ENCODE results near the gene TLN1.

The TLN1 gene

GRCh38 chr9:35732185-35732799 is at the start of gene TLN1, which contains the start of gene CREB3:
TLN1 (minus strand) TSS chr9:35732195; CDS start chr9:35725694, 6,501 bp downstream.
CREB3 (plus strand) TSS chr9:35732666; CDS start chr9:35732773, 107 bp downstream.
- peak; percentile 99 for DNase-seq (ENCODE audit: low read depth)
- H3K4me3 ChIP-seq (ENCODE audit: low read length) = peak within 1 kb of the TSS; percentile 97
- no peaks in the 10 kb centered on the region for H3K9me3 ChIP-seq (ENCODE audit: control insufficient read depth, low read length)
- peaks cover 30% of the 10 kb centered on the region for H3K36me3 ChIP-seq (ENCODE audit: control insufficient read depth, insufficient read depth, low read length, severe bottlenecking)
- H3K4me1 ChIP-seq (ENCODE audit: control insufficient read depth, insufficient read depth, low read length) = peaks cover 57% of the 10 kb centered on the region
- H3K9ac ChIP-seq (ENCODE audit: low read length) = peak within 1 kb of the TSS; percentile 99
- no peaks in the 10 kb centered on the region for H3K27me3 ChIP-seq (replicated peaks; ENCODE audit: control insufficient read depth, insufficient read depth, low read length)

GRCh38 chr9:35781066-35781465 is 49.1 kb upstream of the TLN1 start:
- Histone ChIP-seq H3K4me3 (ENCODE audit: low read length) (no peak overlapping the region), H3K9ac (ENCODE audit: low read length) (no peak overlapping the region), H3K27me3 (replicated peaks; ENCODE audit: control insufficient read depth, insufficient read depth, low read length) (peaks cover 16% of the 10 kb centered on the region), H3K9me3 (ENCODE audit: control insufficient read depth, low read length) (no peaks in the 10 kb centered on the region), H3K4me1 (ENCODE audit: control insufficient read depth, insufficient read depth, low read length) (no peaks in the 10 kb centered on the region), H3K36me3 (ENCODE audit: control insufficient read depth, insufficient read depth, low read length, severe bottlenecking) (no peaks in the 10 kb centered on the region)
- no peak for DNase-seq (ENCODE audit: low read depth)

- Histone ChIP-seq H3K9ac (ENCODE audit: low read length) (no peak overlapping the region), H3K9me3 (ENCODE audit: control insufficient read depth, low read length) (no peaks in the 10 kb centered on the region), H3K36me3 (ENCODE audit: control insufficient read depth, insufficient read depth, low read length, severe bottlenecking) (no peaks in the 10 kb centered on the region), H3K27me3 (replicated peaks; ENCODE audit: control insufficient read depth, insufficient read depth, low read length) (peaks cover 11% of the 10 kb centered on the region), H3K4me1 (ENCODE audit: control insufficient read depth, insufficient read depth, low read length) (no peaks in the 10 kb centered on the region), H3K4me3 (ENCODE audit: low read length) (no peak overlapping the region)
- no peak for DNase-seq (ENCODE audit: low read depth)
Measured at GRCh38 chr9:35778496-35778895, 46.5 kb upstream of the TLN1 start.

GRCh38 chr9:35776018-35776417 is 44.0 kb upstream of the TLN1 start:
- H3K27me3 ChIP-seq (replicated peaks; ENCODE audit: control insufficient read depth, insufficient read depth, low read length) = peaks cover 11% of the 10 kb centered on the region
- DNase-seq (ENCODE audit: low read depth) = no peak
- no peak overlapping the region for H3K4me3 ChIP-seq (ENCODE audit: low read length)
- peaks cover 12% of the 10 kb centered on the region for H3K4me1 ChIP-seq (ENCODE audit: control insufficient read depth, insufficient read depth, low read length)
- H3K36me3 ChIP-seq (ENCODE audit: control insufficient read depth, insufficient read depth, low read length, severe bottlenecking) = no peaks in the 10 kb centered on the region
- no peak overlapping the region for H3K9ac ChIP-seq (ENCODE audit: low read length)
- no peaks in the 10 kb centered on the region for H3K9me3 ChIP-seq (ENCODE audit: control insufficient read depth, low read length)

- no peak overlapping the region for H3K9ac ChIP-seq (ENCODE audit: low read length)
- no peaks in the 10 kb centered on the region for H3K9me3 ChIP-seq (ENCODE audit: control insufficient read depth, low read length)
- peaks cover 20% of the 10 kb centered on the region for H3K4me1 ChIP-seq (ENCODE audit: control insufficient read depth, insufficient read depth, low read length)
- H3K27me3 ChIP-seq (replicated peaks; ENCODE audit: control insufficient read depth, insufficient read depth, low read length) = peaks cover 7% of the 10 kb centered on the region
- DNase-seq (ENCODE audit: low read depth) = no peak
- no peak overlapping the region for H3K4me3 ChIP-seq (ENCODE audit: low read length)
- H3K36me3 ChIP-seq (ENCODE audit: control insufficient read depth, insufficient read depth, low read length, severe bottlenecking) = no peaks in the 10 kb centered on the region
Measured at GRCh38 chr9:35774907-35775635, 43.1 kb upstream of the TLN1 start.

- Histone ChIP-seq H3K4me3 (ENCODE audit: low read length) (no peak overlapping the region), H3K36me3 (ENCODE audit: control insufficient read depth, insufficient read depth, low read length, severe bottlenecking) (no peaks in the 10 kb centered on the region), H3K9ac (ENCODE audit: low read length) (no peak overlapping the region), H3K9me3 (ENCODE audit: control insufficient read depth, low read length) (no peaks in the 10 kb centered on the region), H3K4me1 (ENCODE audit: control insufficient read depth, insufficient read depth, low read length) (peaks cover 20% of the 10 kb centered on the region), H3K27me3 (replicated peaks; ENCODE audit: control insufficient read depth, insufficient read depth, low read length) (no peaks in the 10 kb centered on the region)
- no peak for DNase-seq (ENCODE audit: low read depth)
Measured at GRCh38 chr9:35771943-35772342, 39.9 kb upstream of the TLN1 start.

- H3K4me1 ChIP-seq (ENCODE audit: control insufficient read depth, insufficient read depth, low read length) = peaks cover 20% of the 10 kb centered on the region
- H3K36me3 ChIP-seq (ENCODE audit: control insufficient read depth, insufficient read depth, low read length, severe bottlenecking) = no peaks in the 10 kb centered on the region
- H3K27me3 ChIP-seq (replicated peaks; ENCODE audit: control insufficient read depth, insufficient read depth, low read length) = no peaks in the 10 kb centered on the region
- H3K4me3 ChIP-seq (ENCODE audit: low read length) = peak overlapping the region; percentile 10
- peak; percentile 14 for DNase-seq (ENCODE audit: low read depth)
- no peak overlapping the region for H3K9ac ChIP-seq (ENCODE audit: low read length)
- no peaks in the 10 kb centered on the region for H3K9me3 ChIP-seq (ENCODE audit: control insufficient read depth, low read length)
Measured at GRCh38 chr9:35771534-35771933, 39.5 kb upstream of the TLN1 start.

- no peak for DNase-seq (ENCODE audit: low read depth)
- H3K36me3 ChIP-seq (ENCODE audit: control insufficient read depth, insufficient read depth, low read length, severe bottlenecking) = no peaks in the 10 kb centered on the region
- no peak overlapping the region for H3K9ac ChIP-seq (ENCODE audit: low read length)
- H3K27me3 ChIP-seq (replicated peaks; ENCODE audit: control insufficient read depth, insufficient read depth, low read length) = no peaks in the 10 kb centered on the region
- H3K4me1 ChIP-seq (ENCODE audit: control insufficient read depth, insufficient read depth, low read length) = peaks cover 20% of the 10 kb centered on the region
- H3K4me3 ChIP-seq (ENCODE audit: low read length) = peak overlapping the region; percentile 10
- H3K9me3 ChIP-seq (ENCODE audit: control insufficient read depth, low read length) = no peaks in the 10 kb centered on the region
Measured at GRCh38 chr9:35771075-35771433, 39.1 kb upstream of the TLN1 start.

- no peaks in the 10 kb centered on the region for H3K36me3 ChIP-seq (ENCODE audit: control insufficient read depth, insufficient read depth, low read length, severe bottlenecking)
- no peak for DNase-seq (ENCODE audit: low read depth)
- H3K27me3 ChIP-seq (replicated peaks; ENCODE audit: control insufficient read depth, insufficient read depth, low read length) = no peaks in the 10 kb centered on the region
- no peak overlapping the region for H3K9ac ChIP-seq (ENCODE audit: low read length)
- H3K9me3 ChIP-seq (ENCODE audit: control insufficient read depth, low read length) = no peaks in the 10 kb centered on the region
- no peak overlapping the region for H3K4me3 ChIP-seq (ENCODE audit: low read length)
- peaks cover 20% of the 10 kb centered on the region for H3K4me1 ChIP-seq (ENCODE audit: control insufficient read depth, insufficient read depth, low read length)
Measured at GRCh38 chr9:35769763-35770162, 37.8 kb upstream of the TLN1 start.

GRCh38 chr9:35767458-35767857 is 35.5 kb upstream of the TLN1 start:
- H3K4me1 ChIP-seq (ENCODE audit: control insufficient read depth, insufficient read depth, low read length) = peaks cover 20% of the 10 kb centered on the region
- no peak overlapping the region for H3K4me3 ChIP-seq (ENCODE audit: low read length)
- no peaks in the 10 kb centered on the region for H3K27me3 ChIP-seq (replicated peaks; ENCODE audit: control insufficient read depth, insufficient read depth, low read length)
- H3K9ac ChIP-seq (ENCODE audit: low read length) = no peak overlapping the region
- no peaks in the 10 kb centered on the region for H3K36me3 ChIP-seq (ENCODE audit: control insufficient read depth, insufficient read depth, low read length, severe bottlenecking)
- no peak for DNase-seq (ENCODE audit: low read depth)
- H3K9me3 ChIP-seq (ENCODE audit: control insufficient read depth, low read length) = no peaks in the 10 kb centered on the region

- H3K9ac ChIP-seq (ENCODE audit: low read length) = no peak overlapping the region
- DNase-seq (ENCODE audit: low read depth) = no peak
- H3K36me3 ChIP-seq (ENCODE audit: control insufficient read depth, insufficient read depth, low read length, severe bottlenecking) = no peaks in the 10 kb centered on the region
- H3K9me3 ChIP-seq (ENCODE audit: control insufficient read depth, low read length) = no peaks in the 10 kb centered on the region
- peaks cover 17% of the 10 kb centered on the region for H3K4me1 ChIP-seq (ENCODE audit: control insufficient read depth, insufficient read depth, low read length)
- no peaks in the 10 kb centered on the region for H3K27me3 ChIP-seq (replicated peaks; ENCODE audit: control insufficient read depth, insufficient read depth, low read length)
- H3K4me3 ChIP-seq (ENCODE audit: low read length) = no peak overlapping the region
Measured at GRCh38 chr9:35766997-35767396, 35.0 kb upstream of the TLN1 start.

Measured in adipocyte (in vitro differentiated cells).